OCI-LY3 (cell line): ENCODE data around the gene PTPRQ.

Experiments used
- EZH2phosphoT487 ChIP-seq: fragments of 200-600 bp; shearing (Covaris generic); IDR thresholded peaks from 2 replicates; pipeline ENCODE4 v1.6.1; 2018; ENCODE audit warnings: antibody characterized with exemption, mixed run types, low read depth
- TF ChIP-seq, protein P1 (sequence below): fragments of 200-600, 300-600 bp; sonication (generic); IDR thresholded peaks from 2 replicates; pipeline ENCODE4 v1.5.1; 2014; ENCODE audit warnings: antibody characterized with exemption, low read length, low read depth

DNA sequence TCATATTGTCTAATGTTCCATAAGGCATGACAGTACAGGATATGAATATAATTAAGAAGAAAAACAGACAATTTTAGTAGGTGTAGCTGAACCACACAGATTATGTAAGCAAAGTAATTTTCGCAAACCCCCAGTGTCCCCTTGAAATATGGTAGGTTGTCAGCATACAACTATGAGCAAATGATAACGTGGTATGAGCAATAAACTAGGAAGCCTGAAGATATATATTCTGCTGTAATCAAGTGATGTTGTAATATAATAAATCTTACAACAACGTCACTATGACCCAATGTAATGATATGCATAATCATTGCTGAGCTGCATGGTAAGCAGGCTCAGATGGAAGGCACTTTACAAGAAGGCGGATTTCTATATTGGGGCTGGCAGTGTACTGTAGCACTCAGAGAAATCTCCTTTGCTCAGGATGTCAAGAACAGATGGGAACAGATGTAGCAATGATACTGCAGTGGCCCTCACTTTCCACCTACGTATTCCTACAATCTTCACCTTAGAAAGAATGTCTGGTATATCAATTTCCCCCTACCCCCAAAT lies 215.6 kb downstream of the PTPRQ start:
- TF ChIP-seq, protein P1, sequence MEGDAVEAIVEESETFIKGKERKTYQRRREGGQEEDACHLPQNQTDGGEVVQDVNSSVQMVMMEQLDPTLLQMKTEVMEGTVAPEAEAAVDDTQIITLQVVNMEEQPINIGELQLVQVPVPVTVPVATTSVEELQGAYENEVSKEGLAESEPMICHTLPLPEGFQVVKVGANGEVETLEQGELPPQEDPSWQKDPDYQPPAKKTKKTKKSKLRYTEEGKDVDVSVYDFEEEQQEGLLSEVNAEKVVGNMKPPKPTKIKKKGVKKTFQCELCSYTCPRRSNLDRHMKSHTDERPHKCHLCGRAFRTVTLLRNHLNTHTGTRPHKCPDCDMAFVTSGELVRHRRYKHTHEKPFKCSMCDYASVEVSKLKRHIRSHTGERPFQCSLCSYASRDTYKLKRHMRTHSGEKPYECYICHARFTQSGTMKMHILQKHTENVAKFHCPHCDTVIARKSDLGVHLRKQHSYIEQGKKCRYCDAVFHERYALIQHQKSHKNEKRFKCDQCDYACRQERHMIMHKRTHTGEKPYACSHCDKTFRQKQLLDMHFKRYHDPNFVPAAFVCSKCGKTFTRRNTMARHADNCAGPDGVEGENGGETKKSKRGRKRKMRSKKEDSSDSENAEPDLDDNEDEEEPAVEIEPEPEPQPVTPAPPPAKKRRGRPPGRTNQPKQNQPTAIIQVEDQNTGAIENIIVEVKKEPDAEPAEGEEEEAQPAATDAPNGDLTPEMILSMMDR: no peak
- TF ChIP-seq EZH2phosphoT487: no peak
